Spleen (tissue), 7 donors: Measurements from ENCODE around the gene KIFBP.

Experiments used
- POLR2AphosphoS5 ChIP-seq, 3 donors: sonication (generic); formaldehyde crosslinking; IDR thresholded peaks; one replicate each; pipeline ENCODE4 v1.5.1; 2017; ENCODE audit warnings: antibody characterized with exemption in 3 of 3
- TF ChIP-seq, protein P1 (sequence below), 11 experiments: fragments of 200-600 bp in 7 of 11; fragments of 450-650 bp in 4 of 11; sonication (generic) in 4 of 11; IDR thresholded peaks in 8 of 11; conservative IDR thresholded peaks in 3 of 11; 1 replicate in 7 of 11; 2 replicates in 4 of 11; pipeline versions ENCODE4 v1.4.0 to v1.8.0; 2016 to 2021; ENCODE audit warnings: antibody characterized with exemption in 11 of 11, inconsistent platforms in 4 of 11, mild to moderate bottlenecking in 1 of 11
- donor health status: DM: no; HTN: no; CAD: no; lungs with moderate emphysema.
- donor health status: DM: no; HTN: no; CAD: no.
- donor health status: DM: no; HTN: no; CAD: no.

DNA sequence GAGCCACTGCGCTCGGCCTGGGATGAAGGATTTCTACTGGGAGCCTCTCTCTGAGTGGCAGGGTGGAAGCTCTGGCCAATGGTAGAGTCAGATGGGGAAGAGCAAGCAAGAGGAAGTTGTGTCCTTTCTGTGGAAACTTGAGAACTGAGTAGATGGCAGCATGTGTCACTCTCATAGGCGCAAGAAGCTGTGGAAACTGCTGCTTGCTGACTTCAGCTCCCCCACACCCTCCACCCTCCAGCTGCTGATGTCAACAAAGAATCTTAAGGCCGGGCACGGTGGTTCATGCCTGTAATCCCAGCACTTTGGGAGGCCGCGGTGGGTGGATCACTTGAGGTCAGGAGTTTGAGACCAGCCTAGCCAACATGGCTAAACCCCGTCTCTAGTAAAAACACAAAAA, 59.5 kb downstream of the KIFBP start:
- TF ChIP-seq, protein P1, sequence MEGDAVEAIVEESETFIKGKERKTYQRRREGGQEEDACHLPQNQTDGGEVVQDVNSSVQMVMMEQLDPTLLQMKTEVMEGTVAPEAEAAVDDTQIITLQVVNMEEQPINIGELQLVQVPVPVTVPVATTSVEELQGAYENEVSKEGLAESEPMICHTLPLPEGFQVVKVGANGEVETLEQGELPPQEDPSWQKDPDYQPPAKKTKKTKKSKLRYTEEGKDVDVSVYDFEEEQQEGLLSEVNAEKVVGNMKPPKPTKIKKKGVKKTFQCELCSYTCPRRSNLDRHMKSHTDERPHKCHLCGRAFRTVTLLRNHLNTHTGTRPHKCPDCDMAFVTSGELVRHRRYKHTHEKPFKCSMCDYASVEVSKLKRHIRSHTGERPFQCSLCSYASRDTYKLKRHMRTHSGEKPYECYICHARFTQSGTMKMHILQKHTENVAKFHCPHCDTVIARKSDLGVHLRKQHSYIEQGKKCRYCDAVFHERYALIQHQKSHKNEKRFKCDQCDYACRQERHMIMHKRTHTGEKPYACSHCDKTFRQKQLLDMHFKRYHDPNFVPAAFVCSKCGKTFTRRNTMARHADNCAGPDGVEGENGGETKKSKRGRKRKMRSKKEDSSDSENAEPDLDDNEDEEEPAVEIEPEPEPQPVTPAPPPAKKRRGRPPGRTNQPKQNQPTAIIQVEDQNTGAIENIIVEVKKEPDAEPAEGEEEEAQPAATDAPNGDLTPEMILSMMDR (IDR thresholded peaks at IDR 0.05 in 8 of 11, conservative IDR thresholded peaks at IDR 0.05 in 3 of 11), result no peak
- TF ChIP-seq POLR2AphosphoS5 (IDR thresholded peaks at IDR 0.05), result peak in 2 of 3 donors; percentile 58 to 87
